Nephron progenitor cell (in vitro differentiated cells): Measurements from ENCODE around the gene SPRTN.

Experiments
- DNase-seq: peaks from one replicate; pipeline ENCODE4 v3.0.0; 2021
- H3K27ac Mint-ChIP-seq: 2 replicates; pipeline ENCODE4 v1.8.0; 2021; ENCODE audit warnings: mild to moderate bottlenecking, moderate library complexity, mixed read lengths
- H3K27me3 Mint-ChIP-seq: 2 replicates; pipeline ENCODE4 v1.8.0; 2021; ENCODE audit warnings: mild to moderate bottlenecking, low read depth, mixed read lengths; ENCODE audit not compliant: poor library complexity
- H3K36me3 Mint-ChIP-seq: 2 replicates; pipeline ENCODE4 v1.8.0; 2021; ENCODE audit warnings: low read depth, mixed read lengths
- H3K4me1 Mint-ChIP-seq: 2 replicates; pipeline ENCODE4 v1.8.0; 2021; ENCODE audit warnings: mixed read lengths
- H3K4me3 Mint-ChIP-seq: 2 replicates; pipeline ENCODE4 v1.8.0; 2021; ENCODE audit warnings: mild to moderate bottlenecking, moderate library complexity, mixed read lengths
- H3K9me3 Mint-ChIP-seq: 2 replicates; pipeline ENCODE4 v1.8.0; 2021; ENCODE audit warnings: mild to moderate bottlenecking, moderate library complexity, mixed read lengths
- CTCF ChIP-seq: fragments of 200-600 bp; sonication (generic); IDR thresholded peaks from 2 replicates; pipeline ENCODE4 v1.5.0; 2021; ENCODE audit warnings: antibody characterized with exemption

Gene SPRTN

DNA sequence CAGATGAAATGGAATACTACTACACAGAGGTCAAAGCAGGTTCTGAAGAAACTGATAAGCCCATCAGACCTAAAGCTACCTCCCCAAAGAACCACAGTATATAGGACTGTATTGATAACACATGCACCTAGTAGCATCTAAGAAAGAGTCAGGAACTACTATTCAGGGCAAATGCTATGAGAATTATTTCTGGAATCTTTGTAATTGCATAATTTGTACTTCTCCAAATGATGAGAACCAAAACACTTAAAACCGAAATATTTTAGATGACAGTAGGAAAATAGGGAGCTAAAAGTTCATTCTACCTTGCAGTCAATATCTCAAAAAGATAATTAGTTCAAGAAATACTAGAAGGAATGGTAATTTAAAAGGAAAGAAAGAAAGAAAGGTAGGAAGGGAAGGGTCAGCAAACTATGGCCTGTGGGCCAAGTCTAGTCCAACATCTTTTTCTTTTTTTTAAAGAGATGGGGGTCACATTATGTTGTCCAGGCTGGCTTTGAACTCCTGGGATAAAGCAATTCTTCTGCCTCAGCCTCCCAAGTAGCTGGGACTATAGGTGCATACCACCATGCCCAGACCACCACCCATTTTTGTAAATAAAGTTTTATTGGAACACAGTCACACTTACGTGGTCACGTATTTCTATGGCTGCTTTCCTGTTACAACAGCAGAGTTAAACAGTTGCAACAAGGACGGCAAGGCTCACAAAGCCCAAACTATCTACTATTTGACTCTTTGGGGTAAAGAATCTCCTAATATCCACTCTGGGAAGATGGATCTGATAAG lies 60.0 kb downstream of the SPRTN start:
- Mint-ChIP-seq H3K27ac (peak overlapping the region; percentile 30), H3K4me1 (peaks cover 22% of the 10 kb centered on the region), H3K27me3 (no peaks in the 10 kb centered on the region), H3K4me3 (no peak overlapping the region), H3K9me3 (no peaks in the 10 kb centered on the region), H3K36me3 (peaks cover 47% of the 10 kb centered on the region)
- no peak for DNase-seq
- TF ChIP-seq CTCF: no peak

- peaks cover 23% of the 10 kb centered on the region for H3K4me1 Mint-ChIP-seq
- no peak for DNase-seq
- no peak overlapping the region for H3K27ac Mint-ChIP-seq
- H3K9me3 Mint-ChIP-seq: no peaks in the 10 kb centered on the region
- no peak overlapping the region for H3K4me3 Mint-ChIP-seq
- H3K36me3 Mint-ChIP-seq: peaks cover 31% of the 10 kb centered on the region
- no peak for TF ChIP-seq CTCF
- no peaks in the 10 kb centered on the region for H3K27me3 Mint-ChIP-seq
Measured at GRCh38 chr1:231401478-231401877, 63.4 kb downstream of the SPRTN start.

DNA sequence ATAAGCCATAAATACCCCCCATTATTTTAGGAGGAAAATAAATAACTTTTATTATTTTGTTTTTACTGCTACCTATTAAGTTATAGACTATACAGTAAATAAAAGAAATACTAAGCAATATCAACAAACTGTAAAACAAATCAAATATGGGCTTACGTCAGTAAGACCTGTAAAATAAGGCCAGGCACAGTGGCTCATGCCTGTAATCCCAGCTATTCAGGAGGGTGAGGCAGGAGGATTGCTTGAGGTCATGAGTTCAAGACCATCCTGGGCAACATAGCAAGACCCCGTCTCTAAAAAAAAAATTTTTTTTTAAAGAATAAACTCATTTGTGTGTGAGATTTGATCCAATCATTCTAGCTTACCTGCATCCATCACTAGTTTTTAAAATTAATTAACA lies 66.2 kb downstream of the SPRTN start:
- H3K9me3 Mint-ChIP-seq: no peaks in the 10 kb centered on the region
- TF ChIP-seq CTCF: no peak
- no peaks in the 10 kb centered on the region for H3K27me3 Mint-ChIP-seq
- peaks cover 10% of the 10 kb centered on the region for H3K4me1 Mint-ChIP-seq
- no peak for DNase-seq
- H3K27ac Mint-ChIP-seq: no peak overlapping the region
- no peak overlapping the region for H3K4me3 Mint-ChIP-seq
- H3K36me3 Mint-ChIP-seq: peaks cover 15% of the 10 kb centered on the region
